ENCODE measurements around the gene ADAM30. TPM values are rescaled to one million over a fixed set of nuclear protein-coding genes. Genes with fewer than 3 reads are reported as not detected.

The ADAM30 gene
- total RNA-seq: not detected
- not detected for total RNA-seq (2013)
- 0 to 0.12 (median 0) reads per million in 29 experiments for total RNA-seq

DNA sequence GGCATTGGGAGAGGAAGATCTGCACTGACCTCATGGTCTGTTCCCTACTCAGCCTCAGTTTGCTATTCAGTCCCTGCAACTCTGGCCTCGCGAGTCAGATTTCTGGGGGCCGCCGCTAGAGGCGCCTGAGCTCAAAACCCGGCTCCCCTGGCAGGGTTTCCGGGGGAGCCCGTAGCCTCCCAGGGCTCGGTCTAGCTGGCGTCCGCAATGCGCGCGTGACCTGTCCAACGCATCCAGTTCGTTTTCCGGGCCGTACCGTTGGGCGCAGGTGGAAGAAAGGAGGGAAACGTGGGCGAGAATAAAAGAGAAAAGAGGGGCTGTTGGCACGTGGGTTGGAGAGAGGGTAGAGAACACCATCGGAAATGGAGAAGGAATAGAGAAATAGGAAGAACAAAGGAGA is at the start of gene ADAM30:
TSS of gene ADAM30 (minus strand) at position 213 of the 400 bp plus-strand sequence. CDS start at position 34, 179 bp downstream.
- no peaks in the 10 kb centered on the region for H3K9me3 Mint-ChIP-seq
- peaks cover 8 to 13% of the 10 kb centered on the region in 2 donors for H3K27me3 Mint-ChIP-seq
- no peak within 1 kb of the TSS for H3K4me3 Mint-ChIP-seq
- no peak within 1 kb of the TSS for H3K4me3 ChIP-seq (ENCODE audit: control insufficient read depth in 1 of 2, extremely low read depth in 1 of 2, low read length in 1 of 2)
- DNase-seq (no peak), ATAC-seq (replicated peaks in 1 of 4) (no peak)
- no peak within 1 kb of the TSS for H3K27ac ChIP-seq (ENCODE audit: low read length)
- WGBS (ENCODE audit: insufficient coverage): 82% methylated on average over 24 of the region's 24 CpGs
- no peak within 1 kb of the TSS for H3K27ac Mint-ChIP-seq
- no peaks in the 10 kb centered on the region for H3K36me3 Mint-ChIP-seq
- H3K4me1 Mint-ChIP-seq: peaks cover 9 to 14% (median 13%) of the 10 kb centered on the region in 3 donors
- H3K9me3 ChIP-seq: no peaks in the 10 kb centered on the region
- POLR2A ChIA-PET: no interaction called here
- H3K36me3 ChIP-seq (ENCODE audit: control insufficient read depth in 2 of 2, extremely low read depth in 1 of 2, insufficient read depth in 1 of 2, low read length in 1 of 2): no peaks in the 10 kb centered on the region
- peaks cover 0 to 5% of the 10 kb centered on the region in 2 experiments for H3K27me3 ChIP-seq (replicated peaks in 1 of 2; ENCODE audit: control insufficient read depth in 2 of 2, extremely low read depth in 1 of 2, insufficient read depth in 2 of 2, low read length in 1 of 2)
- CTCF ChIA-PET: interaction anchor here in 1 of 2 donors (1.0 kb wide), 1 partner anchor 10 kb away, joined by 4 read pairs; no protein-coding TSS in a partner anchor
- no peaks in the 10 kb centered on the region for H3K4me1 ChIP-seq (ENCODE audit: control insufficient read depth in 1 of 2, extremely low read depth in 1 of 2, insufficient read depth in 2 of 2, low read length in 2 of 2)

DNA sequence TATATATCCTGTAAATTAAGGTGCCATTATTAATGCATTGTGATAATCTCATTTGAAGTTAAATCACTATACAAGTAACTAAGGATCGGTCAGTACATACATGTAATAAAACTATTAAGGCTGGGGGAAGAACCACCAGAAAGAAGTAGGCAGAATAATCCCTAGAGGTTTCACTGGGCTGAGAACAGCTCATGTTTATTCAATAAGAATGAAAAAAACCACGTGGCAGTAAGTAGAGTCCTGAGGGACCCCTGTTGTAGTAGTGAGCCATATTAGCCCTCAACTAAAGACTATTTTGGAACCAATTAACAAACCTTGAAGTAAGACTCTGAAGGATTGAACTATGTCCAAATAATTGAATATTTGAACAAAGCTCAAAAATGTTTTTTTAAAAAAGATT is 46.9 kb upstream of the ADAM30 start:
- Mint-ChIP-seq H3K9me3 (no peaks in the 10 kb centered on the region), H3K36me3 (peaks cover 50% of the 10 kb centered on the region), H3K4me1 (peaks cover 9 to 19% (median 13%) of the 10 kb centered on the region in 3 donors), H3K27me3 (no peaks in the 10 kb centered on the region), H3K27ac (no peak overlapping the region), H3K4me3 (no peak overlapping the region)
- ATAC-seq (replicated peaks in 1 of 4) (no peak), DNase-seq (no peak)
- H3K9me3 ChIP-seq: no peaks in the 10 kb centered on the region
- ChIA-PET CTCF (no interaction called here), POLR2A (no interaction called here)
- no peaks in the 10 kb centered on the region for H3K27me3 ChIP-seq (replicated peaks in 1 of 2; ENCODE audit: control insufficient read depth in 2 of 2, extremely low read depth in 1 of 2, insufficient read depth in 2 of 2, low read length in 1 of 2)
- no peak overlapping the region for H3K27ac ChIP-seq (ENCODE audit: low read length)
- H3K36me3 ChIP-seq (ENCODE audit: control insufficient read depth in 2 of 2, extremely low read depth in 1 of 2, insufficient read depth in 1 of 2, low read length in 1 of 2): peaks cover 8 to 36% of the 10 kb centered on the region in 2 donors
- no peak overlapping the region for H3K4me3 ChIP-seq (ENCODE audit: control insufficient read depth in 1 of 2, extremely low read depth in 1 of 2, low read length in 1 of 2)
- no CpG with 5 or more reads among the region's 2 CpGs for WGBS (ENCODE audit: insufficient coverage)
- H3K4me1 ChIP-seq (ENCODE audit: control insufficient read depth in 1 of 2, extremely low read depth in 1 of 2, insufficient read depth in 2 of 2, low read length in 2 of 2): peaks cover 0 to 10% of the 10 kb centered on the region in 2 experiments

DNA sequence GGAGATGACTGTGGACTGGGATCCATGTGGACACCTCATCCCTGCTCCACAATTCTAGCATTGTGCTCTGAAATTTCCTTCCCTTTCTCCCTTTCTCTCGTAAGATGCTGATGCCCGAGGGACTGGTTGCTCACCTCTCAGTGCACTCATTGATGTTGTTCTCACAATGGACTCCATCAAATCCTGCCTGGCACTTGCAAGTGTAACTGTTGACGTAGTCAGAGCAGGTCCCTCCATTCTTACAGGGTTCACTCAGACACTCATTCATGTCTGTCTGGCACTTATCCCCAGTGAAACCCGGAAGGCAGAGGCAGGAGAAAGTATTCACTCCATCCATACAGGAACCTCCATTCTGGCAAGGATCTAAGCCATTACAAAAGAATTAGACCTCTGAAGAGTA is 45.1 kb upstream of the ADAM30 start:
- Histone ChIP-seq H3K4me3 (ENCODE audit: control insufficient read depth in 1 of 2, extremely low read depth in 1 of 2, low read length in 1 of 2) (no peak overlapping the region), H3K27me3 (replicated peaks in 1 of 2; ENCODE audit: control insufficient read depth in 2 of 2, extremely low read depth in 1 of 2, insufficient read depth in 2 of 2, low read length in 1 of 2) (no peaks in the 10 kb centered on the region), H3K9me3 (no peaks in the 10 kb centered on the region), H3K4me1 (ENCODE audit: control insufficient read depth in 1 of 2, extremely low read depth in 1 of 2, insufficient read depth in 2 of 2, low read length in 2 of 2) (peaks cover 0 to 10% of the 10 kb centered on the region in 2 experiments), H3K36me3 (ENCODE audit: control insufficient read depth in 2 of 2, extremely low read depth in 1 of 2, insufficient read depth in 1 of 2, low read length in 1 of 2) (peaks cover 8 to 44% of the 10 kb centered on the region in 2 donors), H3K27ac (ENCODE audit: low read length) (no peak overlapping the region)
- ATAC-seq (replicated peaks in 1 of 4) (no peak), DNase-seq (no peak)
- Mint-ChIP-seq H3K4me3 (no peak overlapping the region), H3K9me3 (no peaks in the 10 kb centered on the region), H3K4me1 (peaks cover 9 to 19% (median 13%) of the 10 kb centered on the region in 3 donors), H3K27me3 (no peaks in the 10 kb centered on the region), H3K27ac (no peak overlapping the region), H3K36me3 (peaks cover 52% of the 10 kb centered on the region)
- ChIA-PET POLR2A (no interaction called here), CTCF (interaction anchor here in 1 of 2 donors (0.6 kb wide), 1 partner anchor 238 kb away, joined by 3 read pairs; no protein-coding TSS in a partner anchor)
- WGBS (ENCODE audit: insufficient coverage): 95% methylated on average over 2 of the region's 4 CpGs

DNA sequence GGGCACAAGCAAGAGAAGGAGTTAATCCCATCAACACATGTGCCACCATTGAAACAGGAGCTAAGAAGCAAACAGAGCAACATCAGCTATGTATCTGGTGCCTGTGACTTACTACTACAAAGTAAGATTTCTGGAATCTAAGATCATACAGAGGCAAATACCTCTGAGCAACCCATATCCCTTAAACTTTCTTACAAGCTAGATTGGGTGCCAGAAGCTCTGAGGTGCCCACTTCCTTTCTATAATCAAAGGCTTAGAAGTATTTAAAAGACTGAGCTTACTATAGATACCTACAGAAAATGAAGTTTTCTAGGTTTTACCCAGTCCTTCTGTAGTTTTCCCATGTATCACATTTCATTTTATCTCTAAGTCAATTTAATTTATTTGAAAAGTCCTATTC is 44.4 kb upstream of the ADAM30 start:
- DNase-seq (peak in 1 of 35 experiments; percentile 8), ATAC-seq (replicated peaks in 1 of 4) (peak in 3 of 4 experiments; percentile 36 to 81 (median 44))
- H3K4me1 Mint-ChIP-seq: peaks cover 9 to 19% (median 13%) of the 10 kb centered on the region in 3 donors
- Histone ChIP-seq H3K27ac (ENCODE audit: low read length) (no peak overlapping the region), H3K27me3 (replicated peaks in 1 of 2; ENCODE audit: control insufficient read depth in 2 of 2, extremely low read depth in 1 of 2, insufficient read depth in 2 of 2, low read length in 1 of 2) (no peaks in the 10 kb centered on the region), H3K4me1 (ENCODE audit: control insufficient read depth in 1 of 2, extremely low read depth in 1 of 2, insufficient read depth in 2 of 2, low read length in 2 of 2) (peaks cover 0 to 10% of the 10 kb centered on the region in 2 experiments), H3K36me3 (ENCODE audit: control insufficient read depth in 2 of 2, extremely low read depth in 1 of 2, insufficient read depth in 1 of 2, low read length in 1 of 2) (peaks cover 15 to 51% of the 10 kb centered on the region in 2 donors), H3K9me3 (no peaks in the 10 kb centered on the region), H3K4me3 (ENCODE audit: control insufficient read depth in 1 of 2, extremely low read depth in 1 of 2, low read length in 1 of 2) (no peak overlapping the region)
- H3K9me3 Mint-ChIP-seq: no peaks in the 10 kb centered on the region
- no peak overlapping the region for H3K27ac Mint-ChIP-seq
- H3K4me3 Mint-ChIP-seq: no peak overlapping the region
- H3K27me3 Mint-ChIP-seq: no peaks in the 10 kb centered on the region
- ChIA-PET POLR2A (no interaction called here), CTCF (interaction anchor here in 1 of 2 donors (0.6 to 0.9 kb wide), 2 partner anchors 15 to 239 kb away, joined by 3 read pairs; no protein-coding TSS in a partner anchor)
- H3K36me3 Mint-ChIP-seq: peaks cover 59% of the 10 kb centered on the region

DNA sequence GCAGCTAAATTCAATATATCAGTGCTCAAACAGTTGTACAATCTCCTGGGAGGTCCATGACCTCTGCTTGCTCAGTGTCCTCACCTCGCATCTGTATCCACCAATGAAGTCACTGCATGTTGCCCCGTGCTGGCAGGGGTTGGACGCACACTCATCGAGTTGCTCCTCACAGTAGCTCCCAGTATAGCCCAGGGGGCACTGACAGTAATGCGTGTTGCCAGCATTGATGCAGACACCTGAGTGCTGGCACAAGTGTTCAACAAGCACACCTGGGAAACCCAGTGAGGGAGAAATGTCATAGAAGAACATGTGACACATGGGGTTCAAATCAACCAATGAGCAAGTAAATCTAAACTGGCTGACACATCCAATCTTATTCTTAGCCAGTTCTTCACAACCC is 40.9 kb upstream of the ADAM30 start:
- 93% methylated on average over 5 of the region's 5 CpGs for WGBS (ENCODE audit: insufficient coverage)
- ATAC-seq (replicated peaks in 1 of 4): no peak
- Histone ChIP-seq H3K9me3 (peaks cover 8% of the 10 kb centered on the region), H3K36me3 (ENCODE audit: control insufficient read depth in 2 of 2, extremely low read depth in 1 of 2, insufficient read depth in 1 of 2, low read length in 1 of 2) (peaks cover 27 to 77% of the 10 kb centered on the region in 2 donors), H3K27me3 (replicated peaks in 1 of 2; ENCODE audit: control insufficient read depth in 2 of 2, extremely low read depth in 1 of 2, insufficient read depth in 2 of 2, low read length in 1 of 2) (no peaks in the 10 kb centered on the region), H3K4me3 (ENCODE audit: control insufficient read depth in 1 of 2, extremely low read depth in 1 of 2, low read length in 1 of 2) (no peak overlapping the region), H3K4me1 (ENCODE audit: control insufficient read depth in 1 of 2, extremely low read depth in 1 of 2, insufficient read depth in 2 of 2, low read length in 2 of 2) (peaks cover 0 to 10% of the 10 kb centered on the region in 2 experiments), H3K27ac (ENCODE audit: low read length) (no peak overlapping the region)
- CTCF ChIA-PET: interaction anchor here in 1 of 2 donors (2.3 kb wide), 1 partner anchor 12 kb away, joined by 8 read pairs; no protein-coding TSS in a partner anchor
- no peak overlapping the region for H3K27ac Mint-ChIP-seq
- H3K4me1 Mint-ChIP-seq: peaks cover 9 to 17% (median 13%) of the 10 kb centered on the region in 3 donors
- DNase-seq: no peak
- H3K4me3 Mint-ChIP-seq: no peak overlapping the region
- H3K36me3 Mint-ChIP-seq: peaks cover 82% of the 10 kb centered on the region
- peaks cover 11 to 16% (median 15%) of the 10 kb centered on the region in 3 donors for H3K9me3 Mint-ChIP-seq
- POLR2A ChIA-PET: no interaction called here
- H3K27me3 Mint-ChIP-seq: no peaks in the 10 kb centered on the region

DNA sequence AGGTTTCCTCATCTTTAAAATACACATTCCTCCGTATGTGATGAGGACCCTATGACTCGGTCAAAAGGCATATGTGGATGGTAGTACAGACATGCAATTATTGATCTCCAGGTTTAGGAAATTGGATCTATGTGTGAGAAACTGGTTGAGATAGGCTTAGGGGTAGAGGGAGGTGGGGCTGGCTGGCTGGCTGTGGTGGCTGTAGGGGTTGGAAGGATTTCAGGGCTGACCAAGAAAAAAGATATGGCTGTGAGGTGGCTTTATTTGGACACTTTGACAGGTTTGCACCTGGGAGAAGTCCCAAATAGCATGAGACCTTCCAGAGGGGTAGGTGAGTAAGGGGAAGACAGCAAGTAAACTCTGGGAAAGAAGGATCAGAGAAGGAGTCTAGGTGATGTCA is 39.6 kb upstream of the ADAM30 start:
- peaks cover 3 to 6% (median 5%) of the 10 kb centered on the region in 3 donors for H3K4me1 Mint-ChIP-seq
- H3K36me3 Mint-ChIP-seq: peaks cover 75% of the 10 kb centered on the region
- Histone ChIP-seq H3K36me3 (ENCODE audit: control insufficient read depth in 2 of 2, extremely low read depth in 1 of 2, insufficient read depth in 1 of 2, low read length in 1 of 2) (peaks cover 27 to 72% of the 10 kb centered on the region in 2 donors), H3K4me3 (ENCODE audit: control insufficient read depth in 1 of 2, extremely low read depth in 1 of 2, low read length in 1 of 2) (no peak overlapping the region), H3K27ac (ENCODE audit: low read length) (no peak overlapping the region), H3K4me1 (ENCODE audit: control insufficient read depth in 1 of 2, extremely low read depth in 1 of 2, insufficient read depth in 2 of 2, low read length in 2 of 2) (peaks cover 0 to 5% of the 10 kb centered on the region in 2 experiments), H3K9me3 (peaks cover 8% of the 10 kb centered on the region), H3K27me3 (replicated peaks in 1 of 2; ENCODE audit: control insufficient read depth in 2 of 2, extremely low read depth in 1 of 2, insufficient read depth in 2 of 2, low read length in 1 of 2) (no peaks in the 10 kb centered on the region)
- POLR2A ChIA-PET: no interaction called here
- H3K27me3 Mint-ChIP-seq: no peaks in the 10 kb centered on the region
- CTCF ChIA-PET: interaction anchor here in 1 of 2 donors (2.3 kb wide), 1 partner anchor 13 kb away, joined by 8 read pairs; no protein-coding TSS in a partner anchor
- WGBS (ENCODE audit: insufficient coverage): 100% methylated on average over 1 of the region's 2 CpGs
- H3K9me3 Mint-ChIP-seq: peaks cover 11 to 16% (median 15%) of the 10 kb centered on the region in 3 donors
- no peak for DNase-seq
- no peak for ATAC-seq (replicated peaks in 1 of 4)
- no peak overlapping the region for H3K27ac Mint-ChIP-seq
- no peak overlapping the region for H3K4me3 Mint-ChIP-seq
